GM12878 (cell line): ENCODE results near the gene SYT3.

ENCODE experiments used
- CEBPB ChIP-seq, 2 experiments: fragments of 150-350 bp in 1 of 2; IDR thresholded peaks; 2 replicates each; pipeline ENCODE4 v1.6.1; 2012 to 2014; ENCODE audit warnings: low read depth in 2 of 2, low read length in 2 of 2, borderline replicate concordance in 1 of 2, inconsistent platforms in 1 of 2
- CTCF ChIP-seq, 3 experiments: IDR thresholded peaks in 2 of 3; conservative IDR thresholded peaks in 1 of 3; 2 replicates each; pipeline ENCODE4 v1.5.1; 2011; ENCODE audit warnings: low read depth in 3 of 3, low read length in 3 of 3, mild to moderate bottlenecking in 3 of 3, control low read depth in 2 of 3, moderate library complexity in 2 of 3, inconsistent platforms in 1 of 3, mixed read lengths in 1 of 3; ENCODE audit not compliant: control insufficient read depth in 2 of 3, insufficient read depth in 1 of 3; ENCODE audit errors: extremely low read depth in 1 of 3
- CUX1 ChIP-seq: IDR thresholded peaks from 2 replicates; pipeline ENCODE4 v1.6.1; 2012; ENCODE audit warnings: improper control_type of control experiment, low read depth, low read length; ENCODE audit not compliant: insufficient replicate concordance
- POLR2A ChIP-seq: IDR thresholded peaks from 2 replicates; pipeline ENCODE4 v1.6.1; 2011; ENCODE audit warnings: low read depth, mild to moderate bottlenecking, low read length
- RFX5 ChIP-seq: IDR thresholded peaks from 2 replicates; pipeline ENCODE4 v1.6.1; 2011; ENCODE audit warnings: low read depth, low read length, improper control_type of control experiment
- SP1 ChIP-seq: IDR thresholded peaks from one replicate; pipeline ENCODE4 v1.6.1; 2011; ENCODE audit warnings: low read depth, low read length
- YBX1 ChIP-seq: fragments of 450-650 bp; IDR thresholded peaks from 2 replicates; pipeline ENCODE4 v1.6.1; 2016; ENCODE audit warnings: antibody characterized with exemption

- no peak for TF ChIP-seq CTCF (IDR thresholded peaks at IDR 0.05 in 2 of 3, conservative IDR thresholded peaks at IDR 0.05 in 1 of 3; ENCODE audit: control insufficient read depth in 2 of 3, extremely low read depth in 1 of 3, insufficient read depth in 1 of 3, low read depth in 3 of 3, low read length in 3 of 3)
- no peak for TF ChIP-seq CEBPB (IDR thresholded peaks at IDR 0.05; ENCODE audit: borderline replicate concordance in 1 of 2, low read depth in 2 of 2, low read length in 2 of 2)
- no peak for TF ChIP-seq CUX1
- TF ChIP-seq YBX1: no peak
- no peak for TF ChIP-seq RFX5
- no peak for TF ChIP-seq SP1
- no peak for TF ChIP-seq POLR2A
These were observed 49.1 kb upstream of the SYT3 start for GRCh38 chr19:50688766-50689165.
